Left lung (tissue), 10 donors: ENCODE results near the gene CHD1. TPM values are rescaled to one million over a fixed set of nuclear protein-coding genes. Genes with fewer than 3 reads are reported as not detected.

Experiments used
- ATAC-seq: fragments of 200-7000 bp; cut with Tn5 transposase; one replicate; pipeline ENCODE4 v1.9.1; 2020; ENCODE audit warnings: moderate library complexity
- DNase-seq, 4 donors: peaks; one replicate each; pipeline ENCODE4 v3.0.0-alpha.2; 2013 to 2020
- H3K27ac ChIP-seq, 2 donors: fragments of 200-600 bp; sonication (generic) in 1 of 2; one replicate each; pipeline versions ENCODE4 v1.5.0 to v1.8.0; 2020 to 2021
- H3K27me3 ChIP-seq, 2 donors: fragments of 200-600 bp; sonication (generic) in 1 of 2; one replicate each; pipeline versions ENCODE4 v1.5.0 to v1.8.0; 2020 to 2021
- H3K36me3 ChIP-seq, 2 donors: fragments of 200-600 bp; sonication (generic) in 1 of 2; one replicate each; pipeline versions ENCODE4 v1.5.0 to v1.8.0; 2020 to 2021
- H3K4me1 ChIP-seq, 2 donors: fragments of 200-600 bp; one replicate each; pipeline ENCODE4 v1.8.0; 2021
- H3K4me3 ChIP-seq, 2 donors: fragments of 200-600 bp; sonication (generic) in 1 of 2; one replicate each; pipeline versions ENCODE4 v1.5.0 to v1.8.0; 2020 to 2021; ENCODE audit warnings: mild to moderate bottlenecking in 1 of 2
- H3K9me3 ChIP-seq, 2 donors: fragments of 200-600 bp; sonication (generic) in 1 of 2; one replicate each; pipeline versions ENCODE4 v1.5.0 to v1.8.0; 2020 to 2021
- CTCF ChIP-seq, 2 donors: fragments of 200-600 bp; sonication (generic) in 1 of 2; IDR thresholded peaks; one replicate each; pipeline versions ENCODE4 v1.5.0 to v1.8.0; 2021; ENCODE audit warnings: antibody characterized with exemption in 2 of 2
- intact Hi-C, 2 donors: fragments of 100-400 bp; cut with DNase I; formaldehyde crosslinking; loops; one replicate each; pipeline versions ENCODE4 v1.11.2 to v1.14.2; 2022
- polyA plus RNA-seq, 6 donors: library from polyadenylated mRNA; unstranded; fragments of 120-200 nt; gene quantifications; one replicate each; pipeline ENCODE4 v1.2.1, GENCODE V29; 2013; ENCODE audit not compliant: insufficient read length in 6 of 6
- total RNA-seq, 2 donors: library from RNA; stranded (reverse); fragmentation: NEBNext Ultra II Directional; extraction: Animal tissue kit (Norgen Biotek cat#: 25700); gene quantifications; one replicate each; pipeline ENCODE4 v1.2.1, GENCODE V29; 2021
- donor health status: DM: no; HTN: yes; CAD: no.
- donor health status: DM: no; HTN: no; CAD: no.

The CHD1 gene
- total and polyA plus RNA-seq, 8 donors: 26.0 to 76.8 (median 64.0) TPM

GRCh38 chr5:98880151-98880550, 48.7 kb downstream of the CHD1 start:
- H3K36me3 ChIP-seq: peaks cover 0 to 99% of the 10 kb centered on the region in 2 donors

GRCh38 chr5:98877600-98877999, 51.2 kb downstream of the CHD1 start:
- H3K4me1 ChIP-seq: peaks cover 0 to 9% of the 10 kb centered on the region in 2 donors
- no peaks in the 10 kb centered on the region for H3K9me3 ChIP-seq
- no peak overlapping the region for H3K4me3 ChIP-seq
- DNase-seq (no peak), ATAC-seq (no peak)
- TF ChIP-seq CTCF (IDR thresholded peaks at IDR 0.05): no peak
- H3K27ac ChIP-seq: no peak overlapping the region
- no peaks in the 10 kb centered on the region for H3K27me3 ChIP-seq
- H3K36me3 ChIP-seq: peaks cover 0 to 97% of the 10 kb centered on the region in 2 donors
- intact Hi-C loops: no loop called here

More at GRCh38 chr5:98880151-98880550, 48.7 kb downstream of the CHD1 start:
- ATAC-seq (peak; percentile 88), DNase-seq (no peak)
- Histone ChIP-seq H3K4me3 (no peak overlapping the region), H3K27ac (peak overlapping the region; percentile 2 to 39), H3K9me3 (no peaks in the 10 kb centered on the region), H3K4me1 (peaks cover 0 to 9% of the 10 kb centered on the region in 2 donors), H3K27me3 (no peaks in the 10 kb centered on the region)
- intact Hi-C loops: no loop called here
- TF ChIP-seq CTCF (IDR thresholded peaks at IDR 0.05): no peak

GRCh38 chr5:98872674-98873073, 56.1 kb downstream of the CHD1 start:
- ATAC-seq: no peak
- peaks cover 0 to 97% of the 10 kb centered on the region in 2 donors for H3K36me3 ChIP-seq

GRCh38 chr5:98865690-98866089, 63.1 kb downstream of the CHD1 start:
- ATAC-seq: no peak
- H3K27me3 ChIP-seq: no peaks in the 10 kb centered on the region

More at GRCh38 chr5:98872674-98873073, 56.1 kb downstream of the CHD1 start:
- Histone ChIP-seq H3K4me1 (no peaks in the 10 kb centered on the region), H3K27ac (no peak overlapping the region), H3K9me3 (no peaks in the 10 kb centered on the region), H3K27me3 (no peaks in the 10 kb centered on the region), H3K4me3 (no peak overlapping the region)
- TF ChIP-seq CTCF (IDR thresholded peaks at IDR 0.05): no peak
- intact Hi-C loops: no loop called here
- no peak for DNase-seq

GRCh38 chr5:98847054-98847453, 81.8 kb downstream of the CHD1 start:
- no peak for TF ChIP-seq CTCF (IDR thresholded peaks at IDR 0.05)
- H3K36me3 ChIP-seq: no peaks in the 10 kb centered on the region
- intact Hi-C loops: no loop called here
- H3K27ac ChIP-seq: no peak overlapping the region
- no peaks in the 10 kb centered on the region for H3K27me3 ChIP-seq
- no peaks in the 10 kb centered on the region for H3K4me1 ChIP-seq
- ATAC-seq: no peak
- H3K9me3 ChIP-seq: peaks cover 0 to 12% of the 10 kb centered on the region in 2 donors
- no peak overlapping the region for H3K4me3 ChIP-seq
- DNase-seq: no peak

More at GRCh38 chr5:98865690-98866089, 63.1 kb downstream of the CHD1 start:
- H3K4me1 ChIP-seq: no peaks in the 10 kb centered on the region
- H3K36me3 ChIP-seq: peaks cover 0 to 97% of the 10 kb centered on the region in 2 donors
- no peak for TF ChIP-seq CTCF (IDR thresholded peaks at IDR 0.05)
- intact Hi-C loops: no loop called here
- no peak overlapping the region for H3K4me3 ChIP-seq
- no peak overlapping the region for H3K27ac ChIP-seq
- DNase-seq: no peak
- H3K9me3 ChIP-seq: no peaks in the 10 kb centered on the region
